RPMI7951 (cell line): ENCODE measurements around the gene SLC22A6. TPM values are rescaled to one million over a fixed set of nuclear protein-coding genes. Genes with fewer than 3 reads are reported as not detected.

Source experiments
- DNase-seq: peaks from one replicate; pipeline ENCODE4 v3.0.0-alpha.2; 2012; ENCODE audit warnings: low read depth
- total RNA-seq: library from RNA; depleted of rRNA; stranded (reverse); fragments of >200 nt; shearing (Covaris generic); gene quantifications from 2 replicates; pipeline ENCODE4 v1.2.3, GENCODE V29; 2014; rRNA removed

SLC22A6 gene, protein sequence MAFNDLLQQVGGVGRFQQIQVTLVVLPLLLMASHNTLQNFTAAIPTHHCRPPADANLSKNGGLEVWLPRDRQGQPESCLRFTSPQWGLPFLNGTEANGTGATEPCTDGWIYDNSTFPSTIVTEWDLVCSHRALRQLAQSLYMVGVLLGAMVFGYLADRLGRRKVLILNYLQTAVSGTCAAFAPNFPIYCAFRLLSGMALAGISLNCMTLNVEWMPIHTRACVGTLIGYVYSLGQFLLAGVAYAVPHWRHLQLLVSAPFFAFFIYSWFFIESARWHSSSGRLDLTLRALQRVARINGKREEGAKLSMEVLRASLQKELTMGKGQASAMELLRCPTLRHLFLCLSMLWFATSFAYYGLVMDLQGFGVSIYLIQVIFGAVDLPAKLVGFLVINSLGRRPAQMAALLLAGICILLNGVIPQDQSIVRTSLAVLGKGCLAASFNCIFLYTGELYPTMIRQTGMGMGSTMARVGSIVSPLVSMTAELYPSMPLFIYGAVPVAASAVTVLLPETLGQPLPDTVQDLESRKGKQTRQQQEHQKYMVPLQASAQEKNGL
- total RNA-seq: not detected in 2 replicates

DNA sequence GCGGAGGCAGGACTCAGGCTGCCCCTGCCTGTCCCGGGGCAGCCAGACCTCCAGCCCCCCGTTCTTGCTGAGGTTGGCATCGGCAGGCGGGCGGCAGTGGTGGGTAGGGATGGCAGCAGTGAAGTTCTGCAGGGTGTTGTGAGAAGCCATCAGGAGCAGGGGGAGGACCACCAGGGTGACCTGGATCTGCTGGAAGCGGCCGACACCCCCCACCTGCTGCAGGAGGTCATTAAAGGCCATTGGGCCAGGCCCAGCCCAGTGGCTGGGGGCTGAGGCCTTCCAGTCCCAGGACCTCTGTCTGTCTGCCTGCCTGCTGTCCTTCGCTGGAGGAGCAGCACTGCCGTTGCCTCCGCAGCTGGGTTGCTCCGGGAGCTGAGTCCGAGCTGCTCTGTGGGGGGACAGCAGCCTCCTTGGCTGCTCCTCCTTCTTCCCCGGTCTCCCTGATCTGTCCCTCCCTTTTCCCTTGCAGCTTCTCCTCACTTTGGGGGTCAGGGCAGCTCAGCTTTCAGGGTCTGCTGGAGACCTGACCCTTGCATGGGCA lies at the start of gene SLC22A6:
Gene SLC22A6, minus strand, starts transcription at position 517 of the 541 bp plus-strand sequence. Its CDS starts 277 bp downstream, at position 240.
- DNase-seq: no peak

DNA sequence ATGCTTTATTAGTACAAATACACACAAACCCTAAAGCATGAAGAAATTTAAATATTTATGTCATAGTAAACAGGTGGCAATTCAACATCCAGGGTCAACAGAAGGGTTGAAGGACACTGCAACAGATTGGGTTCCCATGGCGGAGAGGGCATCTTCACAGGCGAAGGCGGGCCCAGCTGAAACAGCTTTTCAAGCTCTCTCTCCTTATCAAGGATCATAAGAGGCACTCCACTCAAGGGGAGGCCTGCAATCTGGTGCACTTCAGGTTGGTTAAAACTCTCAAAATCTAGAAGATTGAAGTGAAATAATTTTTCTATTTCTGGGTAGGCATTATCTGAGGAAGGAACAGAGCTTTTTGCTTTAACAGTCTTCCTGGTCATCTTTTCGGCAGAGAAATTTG lies 47.7 kb upstream of the SLC22A6 start:
- DNase-seq: no peak

GRCh38 chr11:63023841-63024648 lies 39.3 kb upstream of the SLC22A6 start:
- peak; percentile 60 for DNase-seq

GRCh38 chr11:63023222-63023814 lies 38.6 kb upstream of the SLC22A6 start:
- no peak for DNase-seq

DNA sequence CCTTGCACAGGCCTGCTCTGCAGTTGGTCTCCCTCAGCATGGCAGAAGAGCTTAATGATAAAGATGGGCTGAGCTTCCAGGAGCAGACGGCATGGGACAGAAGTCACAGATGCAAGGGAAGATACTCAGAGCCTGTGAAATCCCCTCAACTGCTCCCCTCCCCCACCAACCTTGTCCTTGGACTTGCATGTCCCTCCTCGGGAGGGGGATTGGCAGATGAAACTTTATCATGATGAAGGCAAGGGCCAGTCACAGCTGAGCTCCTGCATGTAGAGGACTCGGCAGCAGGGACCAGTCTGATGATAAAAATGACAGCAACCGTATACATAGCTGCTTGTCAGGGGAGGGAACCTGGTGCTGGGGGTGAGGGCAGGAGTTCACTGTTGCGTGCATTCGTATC lies 37.7 kb upstream of the SLC22A6 start:
- no peak for DNase-seq

- DNase-seq: no peak
These were observed 36.0 kb upstream of the SLC22A6 start for GRCh38 chr11:63020671-63021291.

GRCh38 chr11:63019506-63019905 lies 34.7 kb upstream of the SLC22A6 start:
- DNase-seq: no peak

DNA sequence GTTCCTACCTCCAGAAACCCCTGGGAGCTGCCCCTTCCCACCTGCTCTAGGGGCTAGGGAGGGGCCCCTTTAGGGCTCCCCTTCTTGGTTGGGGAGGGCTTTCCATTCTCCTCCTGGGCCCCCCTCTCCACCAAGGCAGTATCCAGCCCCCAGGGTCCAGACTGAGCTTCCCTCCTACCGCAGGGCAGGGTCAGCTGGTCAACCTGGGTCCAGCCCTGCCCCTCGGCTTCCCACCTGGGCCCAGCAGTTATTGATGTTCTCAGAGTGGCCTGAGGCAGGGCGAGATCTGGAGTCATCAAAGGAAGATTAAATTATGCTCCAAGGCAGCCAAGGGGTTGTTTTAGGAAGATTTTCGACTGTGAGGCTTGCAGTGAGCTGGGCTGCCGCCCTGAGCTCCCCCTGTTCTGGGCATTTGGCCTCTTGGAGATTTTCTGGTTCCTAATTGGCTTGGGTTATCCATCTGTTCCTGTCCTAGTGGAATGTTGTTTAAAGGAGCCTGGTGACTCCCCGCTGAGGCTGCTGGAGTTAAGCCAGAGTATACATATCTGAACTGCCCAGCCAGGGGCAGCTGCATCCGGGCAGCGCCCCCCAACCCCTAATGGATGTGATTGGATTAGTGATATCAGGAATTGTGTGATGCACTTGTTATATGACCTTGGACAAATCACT lies 32.7 kb upstream of the SLC22A6 start:
- DNase-seq: no peak

- no peak for DNase-seq
These were observed 30.9 kb upstream of the SLC22A6 start, which contains the start of gene SLC22A8 for GRCh38 chr11:63015521-63016215. SLC22A8 (minus strand) TSS chr11:63015841; CDS start chr11:63014958, 883 bp downstream.

- no peak for DNase-seq
These were observed 29.8 kb upstream of the SLC22A6 start for GRCh38 chr11:63014408-63015055.

- DNase-seq: no peak
These were observed 28.1 kb upstream of the SLC22A6 start for GRCh38 chr11:63012839-63013238.

DNA sequence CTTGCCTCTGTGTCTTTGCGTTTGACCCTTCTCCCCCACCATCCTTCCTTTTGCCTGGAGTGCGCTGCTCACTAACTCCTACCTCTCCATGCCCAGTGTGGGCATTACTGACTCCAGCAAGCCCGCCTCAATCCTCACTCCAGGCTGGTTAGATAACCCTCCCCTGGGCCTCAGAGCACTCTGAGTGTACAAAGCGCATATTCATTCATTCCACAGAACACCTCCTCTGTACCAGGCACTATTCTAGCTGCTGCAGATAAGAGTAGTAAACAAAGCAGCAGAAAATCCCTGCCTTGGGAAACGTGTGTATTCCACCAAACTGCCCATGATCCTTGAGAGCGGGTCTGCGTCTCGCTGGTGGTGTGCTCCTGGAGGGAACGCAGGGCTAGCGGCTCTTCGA lies 27.7 kb upstream of the SLC22A6 start:
- DNase-seq: no peak

DNA sequence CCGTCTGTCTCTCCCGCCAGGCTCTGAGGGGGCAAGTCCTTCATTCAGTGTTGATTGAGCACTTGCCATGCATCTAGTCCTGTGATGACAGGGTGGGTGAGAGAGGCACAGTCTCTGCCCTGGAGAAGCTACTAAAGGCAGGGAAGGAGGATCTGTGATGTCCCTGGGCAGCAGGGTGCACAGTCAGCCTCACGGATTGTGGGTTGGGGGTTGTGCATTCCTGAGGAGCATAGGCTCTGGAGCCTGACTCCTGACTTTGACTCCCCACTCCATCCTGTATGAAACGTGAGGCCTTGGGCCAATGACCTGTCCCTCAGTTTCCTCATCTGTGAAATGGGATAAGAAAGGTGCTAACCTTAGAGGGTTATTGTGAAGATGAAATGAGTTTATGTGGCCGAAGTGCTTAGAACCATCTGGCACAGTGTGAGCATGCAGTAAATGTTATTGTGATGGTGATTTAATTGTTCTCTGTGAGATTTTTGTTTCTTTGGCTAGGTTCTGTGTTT lies 26.2 kb upstream of the SLC22A6 start:
- no peak for DNase-seq

DNA sequence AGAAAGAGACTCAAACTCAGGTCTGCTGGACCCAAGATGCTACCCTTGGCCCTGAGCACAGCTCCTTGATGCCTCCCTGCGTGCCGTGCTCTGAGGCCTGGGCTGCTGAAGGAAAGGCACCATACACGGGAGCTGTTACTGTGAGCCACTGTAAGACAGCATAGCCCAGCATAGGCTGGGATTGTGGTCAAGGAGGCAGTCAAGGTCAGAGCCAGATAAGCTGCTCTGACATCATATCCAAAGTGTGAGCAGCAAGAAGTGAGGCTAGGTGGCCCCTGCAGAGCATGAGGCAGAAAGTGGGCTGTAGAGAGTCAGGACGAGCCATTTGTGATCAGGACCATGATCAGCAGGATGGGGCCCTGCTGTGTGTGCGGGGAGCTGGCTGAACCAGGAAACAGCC lies 23.2 kb upstream of the SLC22A6 start:
- no peak for DNase-seq

GRCh38 chr11:63001456-63001855 lies 16.7 kb upstream of the SLC22A6 start:
- DNase-seq: no peak

DNA sequence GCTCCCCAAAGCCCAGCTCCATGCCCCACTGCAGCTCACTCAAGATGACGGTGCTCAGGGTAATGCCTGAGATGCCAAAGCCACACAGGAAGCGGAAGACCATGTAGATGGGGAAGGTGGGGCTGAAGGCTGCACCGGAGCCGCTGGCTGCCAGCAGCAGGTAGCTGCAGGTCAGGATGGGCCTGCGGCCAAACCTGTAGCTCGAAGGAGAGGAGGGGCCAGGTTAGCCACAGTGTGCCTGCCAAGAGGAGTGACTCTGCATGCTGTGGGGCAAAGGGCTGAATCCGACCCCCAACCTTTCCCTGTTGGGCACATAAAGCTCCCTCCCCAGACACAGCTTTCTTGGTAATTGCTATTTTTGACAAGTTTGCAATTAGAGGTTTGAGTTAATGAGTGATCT lies 14.9 kb upstream of the SLC22A6 start:
- DNase-seq: no peak

GRCh38 chr11:62999156-62999555 lies 14.4 kb upstream of the SLC22A6 start:
- DNase-seq: no peak

GRCh38 chr11:62996271-62996670 lies 11.5 kb upstream of the SLC22A6 start:
- no peak for DNase-seq

- DNase-seq: no peak
These were observed 10.0 kb upstream of the SLC22A6 start for GRCh38 chr11:62994775-62995174.
